Lung (tissue), 12 donors: ENCODE measurements around the gene FAM118A. TPM values are rescaled to one million over a fixed set of nuclear protein-coding genes. Genes with fewer than 3 reads are reported as not detected.

Experiments
- ATAC-seq: fragments of 200-7000 bp; cut with Tn5 transposase; one replicate; pipeline ENCODE4 v1.9.1; 2020; ENCODE audit warnings: moderate number of reproducible peaks; ENCODE audit not compliant: insufficient read depth, low FRiP score
- DNase-seq, 3 donors: peaks; one replicate each; pipeline ENCODE4 v3.0.0-alpha.2; 2013 to 2017
- H3K27ac ChIP-seq, 2 donors: one replicate each; pipeline ENCODE4 v1.5.1; 2013; ENCODE audit warnings: mild to moderate bottlenecking in 2 of 2, moderate library complexity in 2 of 2, control low read depth in 1 of 2, inconsistent platforms in 1 of 2, low read depth in 1 of 2, low read length in 1 of 2
- H3K27me3 ChIP-seq, 3 donors: one replicate each; pipeline ENCODE4 v1.5.1; 2013; ENCODE audit warnings: low read length in 2 of 3; ENCODE audit not compliant: control insufficient read depth in 3 of 3, insufficient read depth in 3 of 3
- H3K36me3 ChIP-seq, 4 donors: one replicate each; pipeline ENCODE4 v1.5.1; 2013; ENCODE audit warnings: low read length in 4 of 4, mild to moderate bottlenecking in 1 of 4, moderate library complexity in 1 of 4; ENCODE audit not compliant: control insufficient read depth in 4 of 4, insufficient read depth in 4 of 4
- H3K4me1 ChIP-seq, 5 donors: one replicate each; pipeline ENCODE4 v1.5.1; 2013; ENCODE audit warnings: low read length in 5 of 5, mild to moderate bottlenecking in 2 of 5, moderate library complexity in 1 of 5; ENCODE audit not compliant: control insufficient read depth in 5 of 5, insufficient read depth in 5 of 5
- H3K4me3 ChIP-seq: one replicate; pipeline ENCODE4 v1.5.1; 2013; ENCODE audit warnings: mild to moderate bottlenecking, control low read depth, moderate library complexity
- H3K9ac ChIP-seq, 2 donors: one replicate each; pipeline ENCODE4 v1.5.1; 2013; ENCODE audit warnings: low read length in 2 of 2, control low read depth in 1 of 2; ENCODE audit not compliant: insufficient read depth in 1 of 2
- H3K9me3 ChIP-seq, 4 donors: one replicate each; pipeline ENCODE4 v1.5.1; 2013; ENCODE audit warnings: low read length in 3 of 4, mild to moderate bottlenecking in 1 of 4, moderate library complexity in 1 of 4; ENCODE audit not compliant: control insufficient read depth in 4 of 4, insufficient read depth in 3 of 4
- CTCF ChIP-seq: IDR thresholded peaks from 2 replicates; pipeline ENCODE4 v1.5.1; 2012; ENCODE audit warnings: mild to moderate bottlenecking; ENCODE audit errors: control extremely low read depth, extremely low read depth
- WGBS, 2 donors: extraction: QIAGEN DNeasy Blood & Tissue Kit; methylation state at CpG; one replicate each; pipeline ENCODE4 v1.1.7; 2013; 5-methylcytosine and 5-hydroxymethylcytosine counted together
- polyA plus RNA-seq, 2 donors: library from polyadenylated mRNA; stranded (reverse); fragments of 200-250 nt; gene quantifications; one replicate each; pipeline ENCODE4 v1.2.1, GENCODE V29; 2013
- total RNA-seq, 2 donors: library from RNA; depleted of rRNA in 1 of 2; stranded (reverse); fragments of >200 nt in 1 of 2; gene quantifications; one replicate each; pipeline ENCODE4 v1.2.1, GENCODE V29; 2014 to 2021
- donor health status: control.
- donor health status: control.
- donor health status: Bipolar disorder and iron deficiency.
- donor health status: healthy.
- donor health status: DM: yes; HTN: yes; CAD: no.

FAM118A gene
- total and polyA plus RNA-seq, 4 donors: 12.0 to 71.8 (median 28.4) TPM

GRCh38 chr22:45318168-45318557 is 8.4 kb downstream of the FAM118A start:
- 7 to 9% methylated on average over 8 of the region's 8 CpGs for WGBS, 2 donors
- Histone ChIP-seq H3K27ac (peak overlapping the region; percentile 41 to 49), H3K4me1 (peaks cover 11 to 41% (median 16%) of the 10 kb centered on the region in 5 donors), H3K36me3 (peaks cover 0 to 9% (median 5%) of the 10 kb centered on the region in 4 donors), H3K9me3 (no peaks in the 10 kb centered on the region), H3K9ac (peak overlapping the region in 1 of 2 donors; percentile 75), H3K4me3 (no peak overlapping the region), H3K27me3 (no peaks in the 10 kb centered on the region)
- DNase-seq: peak; percentile 93 to 96 (median 93)
- no peak for TF ChIP-seq CTCF
- no peak for ATAC-seq

DNA sequence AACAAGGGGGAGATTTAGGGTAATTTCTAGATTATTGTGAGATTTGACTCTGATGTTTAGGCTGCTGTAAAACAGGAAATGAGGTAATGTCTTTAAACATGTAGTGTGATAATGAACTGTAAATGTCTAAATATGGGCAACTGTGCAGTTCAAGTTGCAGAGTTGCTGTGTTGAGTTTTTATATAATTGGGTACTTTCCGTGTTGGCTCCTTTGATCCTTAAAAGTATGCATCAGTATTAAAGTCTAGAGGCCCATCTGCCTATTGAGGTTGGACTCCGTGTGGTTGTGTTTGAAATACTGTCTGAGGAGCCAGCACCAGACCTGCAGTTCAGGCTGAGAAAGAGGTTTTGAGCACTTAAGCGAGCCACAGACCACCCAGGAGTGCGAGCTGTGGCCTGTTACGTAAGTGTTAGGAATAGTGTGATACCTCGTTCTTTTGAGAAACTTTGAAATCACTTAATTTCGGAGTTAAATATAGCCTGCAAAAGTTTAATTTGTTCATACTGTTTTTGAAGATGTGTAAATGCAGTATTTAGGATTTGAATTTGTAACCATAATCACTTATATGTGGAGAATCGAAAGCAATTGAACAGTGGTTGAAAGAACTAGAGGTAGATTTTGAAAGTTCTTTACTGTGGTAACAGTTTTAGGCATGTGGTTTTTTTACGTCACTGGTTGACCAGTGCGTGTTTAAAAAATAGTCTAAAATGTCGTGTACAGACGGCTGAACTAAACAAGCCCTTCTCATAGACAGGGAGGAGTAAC is 9.0 kb downstream of the FAM118A start:
- ATAC-seq: no peak
- peaks cover 11 to 41% (median 16%) of the 10 kb centered on the region in 5 donors for H3K4me1 ChIP-seq
- DNase-seq: peak; percentile 67 to 88 (median 86)
- peaks cover 3 to 14% (median 10%) of the 10 kb centered on the region in 4 donors for H3K36me3 ChIP-seq
- no peaks in the 10 kb centered on the region for H3K27me3 ChIP-seq
- H3K9me3 ChIP-seq: no peaks in the 10 kb centered on the region
- H3K4me3 ChIP-seq: no peak overlapping the region
- peak overlapping the region in 1 of 2 donors; percentile 75 for H3K9ac ChIP-seq
- peak overlapping the region; percentile 49 to 68 for H3K27ac ChIP-seq
- no peak for TF ChIP-seq CTCF
- 43 to 56% methylated on average over 12 of the region's 12 CpGs for WGBS, 2 donors

GRCh38 chr22:45319324-45319685 is 9.6 kb downstream of the FAM118A start:
- Histone ChIP-seq H3K9ac (peak overlapping the region in 1 of 2 donors; percentile 75), H3K27ac (peak overlapping the region; percentile 13 to 48), H3K9me3 (no peaks in the 10 kb centered on the region), H3K27me3 (no peaks in the 10 kb centered on the region), H3K36me3 (peaks cover 4 to 20% (median 15%) of the 10 kb centered on the region in 4 donors), H3K4me1 (peaks cover 11 to 35% (median 13%) of the 10 kb centered on the region in 5 donors), H3K4me3 (no peak overlapping the region)
- no peak for TF ChIP-seq CTCF
- 63 to 80% methylated on average over 5 of the region's 5 CpGs for WGBS, 2 donors
- DNase-seq (peak; percentile 90 to 96 (median 95)), ATAC-seq (no peak)
